ENCODE data around the gene TBRG1. TPM values are rescaled to one million over a fixed set of nuclear protein-coding genes. Genes with fewer than 3 reads are reported as not detected.
A peak's percentile ranks its signal among the peaks of the same experiment; 100 is the strongest.
"Not testable (repeated sequence)": the region's sequence is repeated elsewhere in the genome, so short reads cannot be mapped to it uniquely, and the experiment has no call there.

The TBRG1 gene
- total and polyA plus RNA-seq, 5 experiments from 2014 or later, result 34.9 to 76.6 (median 37.7) TPM

DNA sequence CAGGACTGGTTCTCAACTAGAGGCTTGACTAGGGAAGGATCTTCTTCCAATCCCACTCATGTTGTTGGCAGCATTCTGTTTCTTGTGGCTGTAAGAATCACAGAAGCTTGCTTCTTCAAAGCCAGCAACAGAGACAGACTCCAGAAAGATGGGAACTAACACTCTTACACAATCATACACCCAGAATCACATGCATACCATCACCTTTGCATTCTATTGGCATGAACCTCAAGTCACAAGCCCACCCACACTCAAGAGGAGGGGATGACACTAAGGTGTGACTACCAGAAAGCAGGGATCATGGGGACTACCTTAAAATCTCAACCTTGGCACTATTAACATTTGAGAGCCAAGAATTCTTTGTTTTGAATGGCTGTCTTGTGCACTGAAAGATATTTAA is 25.0 kb upstream of the TBRG1 start:
- POLR2A ChIA-PET, result no interaction called here
- Mint-ChIP-seq H3K4me3 (no peak overlapping the region), H3K9me3 (no peaks in the 10 kb centered on the region), H3K27me3 (peaks cover 5 to 39% (median 38%) of the 10 kb centered on the region in 5 donors), H3K36me3 (no peaks in the 10 kb centered on the region), H3K27ac (no peak overlapping the region), H3K4me1 (no peaks in the 10 kb centered on the region)
- no peak for ATAC-seq
- no peak for DNase-seq

DNA sequence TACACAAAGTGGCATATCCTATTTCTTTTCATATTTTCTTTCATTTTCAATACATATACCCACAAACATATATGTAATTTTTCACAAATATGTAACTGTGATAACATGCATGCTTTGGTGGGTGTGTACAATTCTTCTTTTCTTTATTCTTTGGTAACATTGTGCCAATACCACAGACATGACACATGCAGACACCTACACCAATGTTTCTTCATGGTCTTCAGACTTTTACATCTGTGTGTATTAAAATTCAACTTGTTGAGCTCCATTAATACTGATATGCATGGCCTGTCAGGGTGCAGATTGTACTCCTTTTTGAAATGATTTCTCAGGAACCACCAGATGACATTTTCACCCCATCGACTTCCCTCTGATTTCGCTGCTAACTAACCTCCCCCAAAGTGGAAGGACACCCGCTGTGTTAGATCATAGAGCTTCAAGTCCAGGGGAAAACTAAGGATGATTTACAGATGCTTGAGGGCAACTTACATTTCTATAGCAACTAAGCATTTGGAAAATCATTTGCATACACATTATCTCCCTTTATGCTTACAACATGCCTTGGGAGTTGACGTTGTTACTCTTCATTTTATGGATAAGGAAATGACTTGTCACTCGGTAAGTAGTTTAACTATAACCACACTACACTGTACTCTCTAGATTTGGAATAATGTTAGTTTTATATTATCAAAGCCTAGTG is 21.9 kb upstream of the TBRG1 start:
- Mint-ChIP-seq H3K36me3 (no peaks in the 10 kb centered on the region), H3K27ac (no peak overlapping the region), H3K4me1 (peaks cover 0 to 1% (median 0%) of the 10 kb centered on the region in 4 donors), H3K9me3 (no peaks in the 10 kb centered on the region), H3K4me3 (no peak overlapping the region), H3K27me3 (peaks cover 5 to 37% (median 29%) of the 10 kb centered on the region in 5 donors)
- POLR2A ChIA-PET, result no interaction called here
- ATAC-seq (no peak), DNase-seq (no peak)

DNA sequence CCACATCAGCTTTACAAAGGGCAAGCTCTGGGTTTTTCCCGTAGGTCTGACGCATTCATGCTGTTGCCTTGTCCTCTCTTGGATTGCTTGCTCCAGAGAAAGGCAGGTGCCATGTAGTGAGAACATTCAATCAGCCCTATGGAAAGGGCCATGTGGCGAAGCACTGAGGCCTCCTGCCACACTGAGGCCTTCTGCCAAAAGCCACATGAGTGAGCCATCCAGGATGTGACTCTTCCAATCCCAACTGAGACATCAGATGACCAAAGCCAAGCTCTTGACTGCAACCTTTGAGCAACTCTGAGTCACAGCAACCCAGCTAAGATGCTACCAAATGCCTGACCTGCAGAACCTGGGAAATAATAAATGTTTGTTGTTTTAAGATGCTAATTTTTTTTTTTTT is 20.5 kb upstream of the TBRG1 start:
- Mint-ChIP-seq H3K36me3 (no peaks in the 10 kb centered on the region), H3K4me3 (no peak overlapping the region), H3K27me3 (peaks cover 3 to 28% (median 21%) of the 10 kb centered on the region in 5 donors), H3K9me3 (no peaks in the 10 kb centered on the region), H3K4me1 (peaks cover 0 to 2% (median 0%) of the 10 kb centered on the region in 4 donors), H3K27ac (no peak overlapping the region)
- POLR2A ChIA-PET, result no interaction called here
- no peak for ATAC-seq
- DNase-seq, result no peak

DNA sequence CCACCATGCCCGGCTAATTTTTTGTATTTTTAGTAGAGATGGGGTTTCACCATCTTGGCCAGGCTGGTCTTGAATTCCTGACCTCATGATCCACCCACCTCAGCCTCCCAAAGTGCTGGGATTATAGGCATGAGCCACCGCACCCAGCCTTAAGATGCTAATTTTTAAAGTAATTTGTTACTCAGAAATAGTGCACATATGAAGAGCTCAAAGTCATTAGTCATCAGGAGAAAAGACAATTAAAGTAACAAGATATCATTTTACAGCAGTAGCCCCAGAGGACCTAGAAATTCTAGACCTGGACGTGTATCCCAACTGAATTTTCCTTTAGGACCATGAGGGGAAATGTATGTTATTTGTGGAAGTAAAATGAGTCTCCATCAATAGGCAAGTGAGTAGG is 19.9 kb upstream of the TBRG1 start:
- POLR2A ChIA-PET, H3K4me3 Mint-ChIP-seq, DNase-seq, H3K36me3 Mint-ChIP-seq, H3K27ac Mint-ChIP-seq, ATAC-seq, H3K9me3 Mint-ChIP-seq, H3K4me1 Mint-ChIP-seq: not testable (repeated sequence)
- H3K27me3 Mint-ChIP-seq, result peaks cover 3 to 23% (median 15%) of the 10 kb centered on the region in 5 donors

DNA sequence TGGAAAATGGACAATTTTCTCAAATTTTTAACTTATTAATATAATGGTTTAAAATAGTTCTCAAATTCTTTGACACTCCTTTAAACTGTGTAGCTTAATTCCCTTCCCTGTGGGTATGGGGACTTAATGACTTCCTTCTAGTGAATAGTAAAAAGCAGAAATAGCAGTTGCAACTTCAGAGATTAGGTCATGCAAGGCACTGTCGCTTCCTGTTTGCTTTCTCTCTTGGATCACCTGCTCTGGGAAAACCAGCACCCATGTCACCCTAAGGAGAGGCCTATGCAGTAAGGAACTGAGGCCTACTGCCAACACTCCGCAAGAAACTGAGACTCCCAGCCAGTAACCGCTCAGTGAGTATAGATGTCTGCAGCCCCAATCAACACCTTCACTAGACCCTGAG is 16.9 kb upstream of the TBRG1 start:
- Mint-ChIP-seq H3K4me3 (no peak overlapping the region), H3K27me3 (peaks cover 0 to 11% (median 6%) of the 10 kb centered on the region in 5 donors), H3K9me3 (no peaks in the 10 kb centered on the region), H3K36me3 (no peaks in the 10 kb centered on the region), H3K27ac (no peak overlapping the region), H3K4me1 (peaks cover 0 to 2% (median 0%) of the 10 kb centered on the region in 4 donors)
- POLR2A ChIA-PET, result no interaction called here
- ATAC-seq (no peak), DNase-seq (no peak)

DNA sequence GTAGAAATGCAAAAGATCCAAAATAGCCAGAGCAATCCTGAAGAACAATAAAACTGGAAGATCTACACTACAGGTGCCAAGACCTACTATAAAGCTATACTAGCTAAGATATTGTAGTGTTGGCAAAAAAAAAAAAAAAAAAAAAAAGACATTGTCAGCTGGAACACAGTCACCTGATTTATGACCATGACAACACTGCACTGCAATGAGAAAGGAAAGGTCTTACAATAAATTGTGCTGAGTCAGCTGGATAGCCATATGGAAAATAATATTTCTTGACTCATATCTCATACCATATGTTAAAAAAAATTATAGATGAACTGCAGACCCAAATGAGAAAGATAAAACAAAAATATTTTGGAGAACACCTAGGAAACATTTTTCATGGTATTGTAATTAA is 14.5 kb upstream of the TBRG1 start:
- H3K9me3 Mint-ChIP-seq, result no peaks in the 10 kb centered on the region
- ATAC-seq (no peak), DNase-seq (no peak)
- H3K36me3 Mint-ChIP-seq, result no peaks in the 10 kb centered on the region
- H3K4me3 Mint-ChIP-seq, result no peak overlapping the region
- POLR2A ChIA-PET, result interaction anchor here (0.6 kb wide), 1 partner anchor 139 kb away, joined by 3 read pairs; no protein-coding TSS in a partner anchor
- H3K27me3 Mint-ChIP-seq, result peaks cover 0 to 3% (median 0%) of the 10 kb centered on the region in 5 donors
- H3K4me1 Mint-ChIP-seq, result peaks cover 4 to 15% (median 11%) of the 10 kb centered on the region in 4 donors
- no peak overlapping the region for H3K27ac Mint-ChIP-seq

DNA sequence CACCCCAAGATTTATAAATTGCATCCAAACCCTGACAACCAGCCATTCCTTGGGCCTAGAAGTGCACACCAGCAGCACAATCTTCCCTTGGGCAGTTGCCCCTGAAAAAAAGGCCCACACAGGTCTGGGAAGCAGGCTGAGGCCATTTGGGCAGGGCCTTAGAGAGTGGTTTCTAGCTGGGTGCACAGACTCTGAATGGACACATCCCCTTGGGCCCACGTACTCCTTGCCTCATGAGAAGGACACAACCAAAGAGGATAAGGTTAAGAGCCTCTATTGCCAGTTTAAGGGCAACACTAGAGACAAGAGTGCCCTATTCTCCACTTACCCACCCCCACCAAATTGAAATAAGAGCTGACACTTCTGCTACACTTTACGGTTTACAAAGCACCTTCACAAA is 12.4 kb upstream of the TBRG1 start:
- DNase-seq (no peak), ATAC-seq (no peak)
- H3K4me3 Mint-ChIP-seq, result no peak overlapping the region
- POLR2A ChIA-PET, result no interaction called here
- peak overlapping the region in 2 of 10 donors; percentile 40 to 66 for H3K27ac Mint-ChIP-seq
- peaks cover 0 to 3% (median 0%) of the 10 kb centered on the region in 5 donors for H3K27me3 Mint-ChIP-seq
- no peaks in the 10 kb centered on the region for H3K9me3 Mint-ChIP-seq
- H3K36me3 Mint-ChIP-seq, result no peaks in the 10 kb centered on the region
- H3K4me1 Mint-ChIP-seq, result peaks cover 4 to 17% (median 12%) of the 10 kb centered on the region in 4 donors

DNA sequence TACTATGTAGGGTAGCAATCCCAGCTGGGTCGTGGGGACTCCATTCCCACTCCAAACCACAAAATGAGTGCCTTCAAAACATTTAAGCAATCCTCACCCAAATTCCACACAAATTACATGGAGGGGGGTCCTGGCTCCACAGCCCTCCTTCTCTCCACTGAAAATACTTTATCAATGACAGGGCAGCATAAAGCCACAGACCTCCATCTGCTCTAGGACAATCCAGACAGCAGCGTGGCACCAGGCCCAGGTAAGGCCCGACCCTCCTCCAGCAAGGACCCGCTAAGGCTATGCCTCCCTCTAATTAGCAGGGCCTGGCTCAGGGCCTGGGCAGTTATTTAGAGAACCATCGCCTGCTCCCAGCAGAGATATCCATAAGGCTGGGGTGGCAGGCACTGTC is 11.6 kb upstream of the TBRG1 start, which contains the start of gene PANX3:
Gene PANX3, plus strand, starts transcription at position 365 of the 400 bp plus-strand sequence. CDS start 129 bp downstream, outside the sequence.
- POLR2A ChIA-PET, result no interaction called here
- H3K9me3 Mint-ChIP-seq, result no peaks in the 10 kb centered on the region
- DNase-seq (no peak), ATAC-seq (no peak)
- H3K4me1 Mint-ChIP-seq, result peaks cover 4 to 17% (median 10%) of the 10 kb centered on the region in 4 donors
- H3K27me3 Mint-ChIP-seq, result peaks cover 0 to 5% (median 0%) of the 10 kb centered on the region in 5 donors
- H3K4me3 Mint-ChIP-seq, result peak within 1 kb of the TSS in 4 of 10 donors; percentile 33 to 55 (median 48)
- no peaks in the 10 kb centered on the region for H3K36me3 Mint-ChIP-seq
- peak within 1 kb of the TSS in 8 of 10 donors; percentile 21 to 89 (median 64) for H3K27ac Mint-ChIP-seq

DNA sequence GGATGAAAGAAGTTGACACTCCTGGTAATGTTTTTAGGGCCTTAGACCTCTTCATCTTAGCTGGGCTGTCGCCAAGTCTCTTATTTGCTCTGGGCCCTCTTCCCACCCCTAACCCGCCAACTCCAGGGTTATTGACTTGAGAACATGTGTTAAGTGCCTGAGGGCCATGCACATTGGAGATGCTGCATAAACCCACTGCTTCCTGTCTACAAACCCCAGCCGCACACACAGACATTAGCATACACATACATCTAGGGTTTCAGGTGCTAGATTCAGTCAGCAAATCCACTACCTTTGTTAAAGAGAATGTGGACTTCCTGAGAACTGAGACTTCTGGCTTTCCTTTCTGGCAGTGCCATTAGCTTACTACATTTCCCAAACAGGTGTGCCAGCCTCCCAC is 10.6 kb upstream of the TBRG1 start:
- POLR2A ChIA-PET, result interaction anchor here (0.6 to 0.9 kb wide), 3 partner anchors 11 to 974 kb away, joined by 3 to 7 read pairs (median 5); partner anchors contain the start of gene TBRG1
- peak in 3 of 10 donors; percentile 18 to 39 (median 29) for DNase-seq
- H3K27me3 Mint-ChIP-seq, result peaks cover 0 to 5% (median 3%) of the 10 kb centered on the region in 5 donors
- no peaks in the 10 kb centered on the region for H3K9me3 Mint-ChIP-seq
- peak overlapping the region in 4 of 10 donors; percentile 33 to 55 (median 48) for H3K4me3 Mint-ChIP-seq
- peak; percentile 81 to 89 for ATAC-seq
- peak overlapping the region in 8 of 10 donors; percentile 21 to 89 (median 64) for H3K27ac Mint-ChIP-seq
- no peaks in the 10 kb centered on the region for H3K36me3 Mint-ChIP-seq
- H3K4me1 Mint-ChIP-seq, result peaks cover 4 to 17% (median 10%) of the 10 kb centered on the region in 4 donors

DNA sequence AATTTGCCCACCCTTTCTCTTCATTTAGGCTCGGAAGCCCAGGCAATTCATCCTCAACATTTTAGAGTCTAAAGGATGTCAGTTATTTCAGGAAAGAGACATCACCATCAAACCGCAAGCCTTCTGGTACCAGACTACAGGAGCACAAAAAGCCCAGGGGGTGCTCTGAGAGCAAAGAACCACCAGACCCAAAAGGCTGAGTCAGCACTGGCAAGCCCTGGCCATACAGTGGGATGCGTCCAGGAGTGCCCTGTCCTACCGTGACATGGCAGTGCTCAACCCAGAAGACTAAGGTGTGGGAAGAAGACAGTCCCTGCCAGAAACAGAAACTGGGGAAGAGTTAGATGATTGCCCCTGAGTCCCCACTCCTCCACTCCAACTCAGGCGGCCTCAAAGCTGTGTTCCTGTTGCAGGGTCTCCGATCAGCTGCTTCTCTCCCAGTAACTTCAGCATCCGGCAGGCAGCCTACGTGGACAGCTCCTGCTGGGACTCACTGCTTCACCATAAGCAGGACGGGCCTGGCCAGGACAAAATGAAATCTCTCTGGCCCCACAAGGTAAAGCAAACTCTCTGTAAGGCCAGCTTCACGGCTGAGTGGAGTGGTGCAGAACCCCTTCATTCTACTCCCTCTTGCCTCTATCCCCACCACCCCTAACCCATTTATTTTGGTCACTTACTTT is 10.0 kb upstream of the TBRG1 start:
- peak overlapping the region in 7 of 10 donors; percentile 21 to 89 (median 63) for H3K27ac Mint-ChIP-seq
- POLR2A ChIA-PET, result no interaction called here

DNA sequence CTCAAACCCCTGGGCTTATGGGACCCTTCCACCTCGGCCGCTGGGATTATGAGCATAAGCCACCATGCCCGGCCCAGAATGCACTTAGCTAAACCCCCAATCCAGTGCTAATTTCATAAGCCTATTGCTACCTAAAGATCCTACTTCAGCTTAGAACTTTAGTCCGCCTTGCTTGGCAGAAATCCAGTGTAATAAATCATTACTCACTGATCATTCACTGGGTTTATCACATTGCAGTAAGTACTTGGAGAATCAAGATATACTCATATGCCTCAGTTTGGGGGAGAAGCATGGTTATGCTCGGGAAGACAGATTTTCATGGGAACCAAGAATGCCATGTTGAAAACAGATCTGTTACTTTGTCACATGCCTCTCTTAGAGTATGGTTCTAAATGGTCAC is 3.8 kb upstream of the TBRG1 start:
- POLR2A ChIA-PET, result no interaction called here
- Mint-ChIP-seq H3K4me1 (peaks cover 4 to 17% (median 9%) of the 10 kb centered on the region in 4 donors), H3K9me3 (no peaks in the 10 kb centered on the region), H3K36me3 (no peaks in the 10 kb centered on the region), H3K27ac (no peak overlapping the region), H3K27me3 (peaks cover 2 to 21% (median 17%) of the 10 kb centered on the region in 5 donors), H3K4me3 (no peak overlapping the region)
- DNase-seq (no peak), ATAC-seq (no peak)

More for the DNA sequence above, 10.0 kb upstream of the TBRG1 start:
- Mint-ChIP-seq H3K4me1 (peaks cover 4 to 17% (median 10%) of the 10 kb centered on the region in 4 donors), H3K4me3 (no peak overlapping the region), H3K9me3 (no peaks in the 10 kb centered on the region), H3K27me3 (peaks cover 2 to 9% (median 9%) of the 10 kb centered on the region in 5 donors), H3K36me3 (no peaks in the 10 kb centered on the region)
- DNase-seq, result no peak
- ATAC-seq, result no peak

DNA sequence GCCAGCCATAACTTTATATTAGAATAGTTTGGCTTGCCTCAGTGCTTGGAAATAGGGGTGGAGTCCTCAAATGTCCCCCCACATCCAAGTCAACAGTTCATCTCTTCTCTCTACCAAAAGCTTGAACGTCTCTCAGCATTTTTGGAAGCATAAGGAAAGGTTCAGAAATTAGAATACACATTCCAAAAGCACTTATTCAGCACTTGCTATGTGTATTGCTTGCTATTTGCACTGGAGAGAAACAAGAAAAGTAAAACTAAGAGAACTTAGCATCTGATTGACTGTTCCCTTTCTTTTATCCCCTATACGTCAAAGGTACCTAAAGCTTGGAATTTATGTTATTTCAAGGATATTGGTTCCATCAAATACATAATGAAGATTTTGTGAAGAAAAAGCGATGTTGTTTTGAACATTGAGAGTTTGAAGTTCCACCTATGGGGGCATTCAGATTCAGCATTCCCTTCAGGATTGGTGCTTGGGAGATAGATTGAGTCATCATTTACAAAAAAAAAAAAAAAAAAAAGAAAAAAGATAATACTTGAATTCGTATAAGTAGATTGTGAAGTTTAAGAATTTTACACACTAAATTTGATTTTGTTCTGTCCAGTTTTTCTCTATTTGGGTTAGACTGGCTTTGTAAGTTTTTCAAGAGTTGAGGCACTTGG is 1.3 kb downstream of the TBRG1 start:
- POLR2A ChIA-PET, result interaction anchor here (1.7 to 2.2 kb wide), 2 partner anchors 50 to 176 kb away, joined by 4 to 12 read pairs; partner anchors contain the start of genes MSANTD2, SIAE and SPA17
- Mint-ChIP-seq H3K4me3 (peak overlapping the region; percentile 87 to 99 (median 96)), H3K36me3 (peaks cover 0 to 39% (median 6%) of the 10 kb centered on the region in 3 donors), H3K4me1 (peaks cover 18 to 45% (median 42%) of the 10 kb centered on the region in 4 donors), H3K9me3 (no peaks in the 10 kb centered on the region), H3K27me3 (peaks cover 0 to 10% (median 0%) of the 10 kb centered on the region in 5 donors), H3K27ac (peak overlapping the region; percentile 95 to 99 (median 98))
- DNase-seq (no peak), ATAC-seq (no peak)

All from naive thymus-derived CD8-positive, alpha-beta T cell (primary cell).